Choroid plexus epithelial cell (primary cell): ENCODE results near the gene GLRX5.
A peak's percentile ranks its signal among the peaks of the same experiment; 100 is the strongest.

Experiments
- DNase-seq: peaks from one replicate; pipeline ENCODE4 v3.0.0-alpha.2; 2010; ENCODE audit warnings: low read depth
- H3K4me3 ChIP-seq: 2 replicates; pipeline ENCODE4 v1.5.1; 2011; ENCODE audit warnings: low read depth, mild to moderate bottlenecking, control low read depth, low read length, moderate library complexity
- CTCF ChIP-seq: conservative IDR thresholded peaks from 2 replicates; pipeline ENCODE4 v1.5.1; 2011; ENCODE audit warnings: low read depth, mild to moderate bottlenecking, control low read depth, inconsistent platforms, low read length, moderate library complexity

Gene GLRX5

GRCh38 chr14:95537298-95538089 lies 2.6 kb downstream of the GLRX5 start:
- no peak for DNase-seq
- peak overlapping the region; percentile 29 for H3K4me3 ChIP-seq
- TF ChIP-seq CTCF: no peak

GRCh38 chr14:95538801-95539509 lies 4.1 kb downstream of the GLRX5 start:
- no peak overlapping the region for H3K4me3 ChIP-seq
- TF ChIP-seq CTCF: no peak
- no peak for DNase-seq

GRCh38 chr14:95540236-95540855 lies 5.5 kb downstream of the GLRX5 start:
- no peak overlapping the region for H3K4me3 ChIP-seq
- no peak for TF ChIP-seq CTCF
- DNase-seq: no peak

GRCh38 chr14:95541346-95541745 lies 6.5 kb downstream of the GLRX5 start:
- no peak for TF ChIP-seq CTCF
- no peak for DNase-seq

GRCh38 chr14:95541932-95542930 lies 7.4 kb downstream of the GLRX5 start:
- DNase-seq: no peak
- no peak overlapping the region for H3K4me3 ChIP-seq
- no peak for TF ChIP-seq CTCF

More at GRCh38 chr14:95541346-95541745, 6.5 kb downstream of the GLRX5 start:
- no peak overlapping the region for H3K4me3 ChIP-seq

GRCh38 chr14:95543021-95543420 lies 8.2 kb downstream of the GLRX5 start:
- H3K4me3 ChIP-seq: no peak overlapping the region
- no peak for DNase-seq
- no peak for TF ChIP-seq CTCF
